Osteocyte (in vitro differentiated cells): ENCODE data around the gene CENPP. TPM values are rescaled to one million over a fixed set of nuclear protein-coding genes. Genes with fewer than 3 reads are reported as not detected.

Source experiments
- DNase-seq: peaks from one replicate; pipeline ENCODE4 v3.0.0; 2021; ENCODE audit warnings: mixed read lengths; ENCODE audit not compliant: unreplicated experiment; ENCODE audit errors: extremely low spot score
- H3K27ac Mint-ChIP-seq: one replicate; pipeline ENCODE4 v1.8.0; 2021; ENCODE audit warnings: mild to moderate bottlenecking, mixed read lengths; ENCODE audit not compliant: unreplicated experiment
- H3K27me3 Mint-ChIP-seq: one replicate; pipeline ENCODE4 v1.8.0; 2021; ENCODE audit warnings: mixed read lengths; ENCODE audit not compliant: unreplicated experiment
- H3K36me3 Mint-ChIP-seq: one replicate; pipeline ENCODE4 v1.8.0; 2021; ENCODE audit warnings: mixed read lengths; ENCODE audit not compliant: unreplicated experiment
- H3K4me1 Mint-ChIP-seq: one replicate; pipeline ENCODE4 v1.8.0; 2021; ENCODE audit warnings: mixed read lengths; ENCODE audit not compliant: unreplicated experiment
- H3K4me3 Mint-ChIP-seq: one replicate; pipeline ENCODE4 v1.8.0; 2021; ENCODE audit warnings: mild to moderate bottlenecking, moderate library complexity, mixed read lengths; ENCODE audit not compliant: unreplicated experiment
- H3K9me3 Mint-ChIP-seq: one replicate; pipeline ENCODE4 v1.8.0; 2021; ENCODE audit warnings: mixed read lengths; ENCODE audit not compliant: unreplicated experiment
- CTCF ChIP-seq: fragments of 200-600 bp; sonication (generic); IDR thresholded peaks from 2 replicates; pipeline ENCODE4 v1.5.0; 2021; ENCODE audit warnings: antibody characterized with exemption, mild to moderate bottlenecking, moderate library complexity
- total RNA-seq: library from RNA; stranded (reverse); gene quantifications from 2 replicates; pipeline ENCODE4 v1.2.1, GENCODE V29; 2021

CENPP gene
- total RNA-seq, 1 donor from 2014 or later = 11.6 TPM

GRCh38 chr9:92377876-92378275, 52.1 kb downstream of the CENPP start:
- H3K36me3 Mint-ChIP-seq = peaks cover 24% of the 10 kb centered on the region
- no peak overlapping the region for H3K4me3 Mint-ChIP-seq
- no peaks in the 10 kb centered on the region for H3K27me3 Mint-ChIP-seq
- no peak for DNase-seq
- peaks cover 25% of the 10 kb centered on the region for H3K4me1 Mint-ChIP-seq
- no peak for TF ChIP-seq CTCF
- H3K9me3 Mint-ChIP-seq = peaks cover 17% of the 10 kb centered on the region
- H3K27ac Mint-ChIP-seq = peak overlapping the region; percentile 45

- H3K4me1 Mint-ChIP-seq = peaks cover 30% of the 10 kb centered on the region
- H3K27ac Mint-ChIP-seq = peak overlapping the region; percentile 20
These were observed 53.3 kb downstream of the CENPP start for GRCh38 chr9:92378865-92379560.

GRCh38 chr9:92380603-92381002, 54.9 kb downstream of the CENPP start:
- H3K27ac Mint-ChIP-seq = no peak overlapping the region
- H3K36me3 Mint-ChIP-seq = peaks cover 15% of the 10 kb centered on the region
- no peaks in the 10 kb centered on the region for H3K27me3 Mint-ChIP-seq
- H3K4me1 Mint-ChIP-seq = peaks cover 38% of the 10 kb centered on the region
- no peak for DNase-seq
- peaks cover 7% of the 10 kb centered on the region for H3K9me3 Mint-ChIP-seq
- H3K4me3 Mint-ChIP-seq = no peak overlapping the region
- no peak for TF ChIP-seq CTCF

More at GRCh38 chr9:92378865-92379560, 53.3 kb downstream of the CENPP start:
- no peak for TF ChIP-seq CTCF
- peaks cover 17% of the 10 kb centered on the region for H3K9me3 Mint-ChIP-seq
- DNase-seq = no peak
- H3K4me3 Mint-ChIP-seq = no peak overlapping the region
- peaks cover 24% of the 10 kb centered on the region for H3K36me3 Mint-ChIP-seq
- H3K27me3 Mint-ChIP-seq = no peaks in the 10 kb centered on the region

GRCh38 chr9:92381775-92382174, 56.0 kb downstream of the CENPP start:
- TF ChIP-seq CTCF = no peak
- Mint-ChIP-seq H3K9me3 (no peaks in the 10 kb centered on the region), H3K4me1 (peaks cover 44% of the 10 kb centered on the region), H3K27ac (no peak overlapping the region), H3K4me3 (no peak overlapping the region), H3K27me3 (no peaks in the 10 kb centered on the region), H3K36me3 (peaks cover 10% of the 10 kb centered on the region)
- DNase-seq = no peak

- H3K9me3 Mint-ChIP-seq = no peaks in the 10 kb centered on the region
These were observed 58.6 kb downstream of the CENPP start for GRCh38 chr9:92384375-92384774.

More at GRCh38 chr9:92384375-92384774, 58.6 kb downstream of the CENPP start:
- no peak for DNase-seq
- H3K4me1 Mint-ChIP-seq = peaks cover 35% of the 10 kb centered on the region
- peak overlapping the region; percentile 55 for H3K4me3 Mint-ChIP-seq
- H3K27ac Mint-ChIP-seq = peak overlapping the region; percentile 71
- TF ChIP-seq CTCF = no peak
- no peaks in the 10 kb centered on the region for H3K27me3 Mint-ChIP-seq
- peaks cover 13% of the 10 kb centered on the region for H3K36me3 Mint-ChIP-seq
